ENCODE measurements around the gene OR2A25.
"Not testable (repeated sequence)": the region's sequence is repeated elsewhere in the genome, so short reads cannot be mapped to it uniquely, and the experiment has no call there.

The OR2A25 gene

DNA sequence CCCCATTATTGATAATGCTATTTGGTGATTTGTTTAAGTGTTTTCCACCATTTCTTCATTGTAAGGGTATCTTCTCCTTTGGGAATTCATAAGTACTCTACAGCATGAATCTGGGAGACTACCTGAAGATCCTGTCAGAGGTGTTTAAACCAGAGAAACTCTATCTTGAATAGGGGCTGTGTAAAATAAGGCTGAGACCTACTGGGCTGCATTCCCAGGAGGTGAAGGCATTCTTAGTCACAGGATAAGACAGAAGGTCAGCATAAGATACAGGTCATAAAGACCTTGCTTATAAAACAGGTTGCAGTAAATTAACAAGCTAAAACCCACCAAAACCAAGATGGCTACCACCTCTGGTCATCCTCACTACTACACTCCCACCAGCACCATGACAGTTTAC, 34.2 kb upstream of the OR2A25 start:
- Histone ChIP-seq H3K4me1 (ENCODE audit: control insufficient read depth, insufficient read depth, low read length) (no peaks in the 10 kb centered on the region), H3K27me3 (replicated peaks; ENCODE audit: control insufficient read depth, insufficient read depth, low read length) (no peaks in the 10 kb centered on the region), H3K36me3 (ENCODE audit: control insufficient read depth, insufficient read depth, low read length, severe bottlenecking) (no peaks in the 10 kb centered on the region), H3K9me3 (ENCODE audit: control insufficient read depth, low read length) (no peaks in the 10 kb centered on the region), H3K9ac (ENCODE audit: low read length) (no peak overlapping the region), H3K4me3 (ENCODE audit: low read length) (no peak overlapping the region)
- DNase-seq (ENCODE audit: low read depth): no peak

GRCh38 chr7:144036302-144036885, 33.2 kb upstream of the OR2A25 start:
- Histone ChIP-seq H3K4me3 (ENCODE audit: low read length) (no peak overlapping the region), H3K9ac (ENCODE audit: low read length) (no peak overlapping the region), H3K36me3 (ENCODE audit: control insufficient read depth, insufficient read depth, low read length, severe bottlenecking) (no peaks in the 10 kb centered on the region), H3K4me1 (ENCODE audit: control insufficient read depth, insufficient read depth, low read length) (no peaks in the 10 kb centered on the region), H3K27me3 (replicated peaks; ENCODE audit: control insufficient read depth, insufficient read depth, low read length) (no peaks in the 10 kb centered on the region), H3K9me3 (ENCODE audit: control insufficient read depth, low read length) (no peaks in the 10 kb centered on the region)
- DNase-seq (ENCODE audit: low read depth): no peak

GRCh38 chr7:144037414-144038035, 32.1 kb upstream of the OR2A25 start:
- no peaks in the 10 kb centered on the region for H3K36me3 ChIP-seq (ENCODE audit: control insufficient read depth, insufficient read depth, low read length, severe bottlenecking)
- H3K4me1 ChIP-seq (ENCODE audit: control insufficient read depth, insufficient read depth, low read length): no peaks in the 10 kb centered on the region
- no peak for DNase-seq (ENCODE audit: low read depth)
- no peaks in the 10 kb centered on the region for H3K9me3 ChIP-seq (ENCODE audit: control insufficient read depth, low read length)
- H3K4me3 ChIP-seq (ENCODE audit: low read length): no peak overlapping the region
- H3K27me3 ChIP-seq (replicated peaks; ENCODE audit: control insufficient read depth, insufficient read depth, low read length): no peaks in the 10 kb centered on the region
- H3K9ac ChIP-seq (ENCODE audit: low read length): no peak overlapping the region

- H3K4me1 ChIP-seq (ENCODE audit: control insufficient read depth, insufficient read depth, low read length): no peaks in the 10 kb centered on the region
- no peaks in the 10 kb centered on the region for H3K27me3 ChIP-seq (replicated peaks; ENCODE audit: control insufficient read depth, insufficient read depth, low read length)
- no peak overlapping the region for H3K4me3 ChIP-seq (ENCODE audit: low read length)
- H3K36me3 ChIP-seq (ENCODE audit: control insufficient read depth, insufficient read depth, low read length, severe bottlenecking): no peaks in the 10 kb centered on the region
- H3K9ac ChIP-seq (ENCODE audit: low read length): no peak overlapping the region
- no peaks in the 10 kb centered on the region for H3K9me3 ChIP-seq (ENCODE audit: control insufficient read depth, low read length)
- peak; percentile 19 for DNase-seq (ENCODE audit: low read depth)
Observed at GRCh38 chr7:144038887-144039286, 30.7 kb upstream of the OR2A25 start.

DNA sequence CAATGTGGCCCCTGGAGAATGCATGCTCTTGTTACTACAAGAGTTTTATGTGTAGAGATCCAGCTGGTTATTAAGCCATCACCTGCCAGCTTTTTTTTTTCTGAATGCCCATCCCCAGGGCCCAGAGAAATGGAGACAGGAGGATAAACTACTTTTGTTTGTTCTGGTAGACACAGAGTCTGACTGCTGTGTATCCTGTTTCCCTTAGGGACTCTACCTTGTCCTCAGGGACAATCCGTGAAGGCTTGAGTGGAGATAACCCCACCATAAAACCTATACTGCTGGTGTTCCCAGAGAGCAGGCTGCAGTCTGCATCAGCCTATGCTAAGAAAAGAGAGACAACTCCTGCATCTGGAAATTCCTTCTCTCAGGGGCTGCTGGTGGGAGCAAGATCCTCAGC, 21.0 kb upstream of the OR2A25 start, which contains the start of gene OR2A5:
TSS of gene OR2A5 (plus strand) at position 301 of the 400 bp plus-strand sequence. CDS start 1,454 bp downstream, outside the sequence.
- DNase-seq (ENCODE audit: low read depth): no peak
- Histone ChIP-seq H3K27me3 (replicated peaks; ENCODE audit: control insufficient read depth, insufficient read depth, low read length) (no peaks in the 10 kb centered on the region), H3K4me3 (ENCODE audit: low read length) (no peak within 1 kb of the TSS), H3K9ac (ENCODE audit: low read length) (no peak within 1 kb of the TSS), H3K4me1 (ENCODE audit: control insufficient read depth, insufficient read depth, low read length) (no peaks in the 10 kb centered on the region), H3K36me3 (ENCODE audit: control insufficient read depth, insufficient read depth, low read length, severe bottlenecking) (no peaks in the 10 kb centered on the region), H3K9me3 (ENCODE audit: control insufficient read depth, low read length) (peaks cover 3% of the 10 kb centered on the region)

GRCh38 chr7:144049491-144049890, 20.1 kb upstream of the OR2A25 start:
- Histone ChIP-seq H3K4me3 (ENCODE audit: low read length) (no peak overlapping the region), H3K4me1 (ENCODE audit: control insufficient read depth, insufficient read depth, low read length) (no peaks in the 10 kb centered on the region), H3K27me3 (replicated peaks; ENCODE audit: control insufficient read depth, insufficient read depth, low read length) (no peaks in the 10 kb centered on the region), H3K9me3 (ENCODE audit: control insufficient read depth, low read length) (peaks cover 11% of the 10 kb centered on the region), H3K36me3 (ENCODE audit: control insufficient read depth, insufficient read depth, low read length, severe bottlenecking) (no peaks in the 10 kb centered on the region), H3K9ac (ENCODE audit: low read length) (no peak overlapping the region)
- no peak for DNase-seq (ENCODE audit: low read depth)

GRCh38 chr7:144050093-144050492, 19.5 kb upstream of the OR2A25 start:
- no peaks in the 10 kb centered on the region for H3K27me3 ChIP-seq (replicated peaks; ENCODE audit: control insufficient read depth, insufficient read depth, low read length)
- no peak overlapping the region for H3K9ac ChIP-seq (ENCODE audit: low read length)
- peaks cover 15% of the 10 kb centered on the region for H3K9me3 ChIP-seq (ENCODE audit: control insufficient read depth, low read length)
- H3K36me3 ChIP-seq (ENCODE audit: control insufficient read depth, insufficient read depth, low read length, severe bottlenecking): no peaks in the 10 kb centered on the region
- no peaks in the 10 kb centered on the region for H3K4me1 ChIP-seq (ENCODE audit: control insufficient read depth, insufficient read depth, low read length)
- DNase-seq (ENCODE audit: low read depth): no peak
- H3K4me3 ChIP-seq (ENCODE audit: low read length): no peak overlapping the region

DNA sequence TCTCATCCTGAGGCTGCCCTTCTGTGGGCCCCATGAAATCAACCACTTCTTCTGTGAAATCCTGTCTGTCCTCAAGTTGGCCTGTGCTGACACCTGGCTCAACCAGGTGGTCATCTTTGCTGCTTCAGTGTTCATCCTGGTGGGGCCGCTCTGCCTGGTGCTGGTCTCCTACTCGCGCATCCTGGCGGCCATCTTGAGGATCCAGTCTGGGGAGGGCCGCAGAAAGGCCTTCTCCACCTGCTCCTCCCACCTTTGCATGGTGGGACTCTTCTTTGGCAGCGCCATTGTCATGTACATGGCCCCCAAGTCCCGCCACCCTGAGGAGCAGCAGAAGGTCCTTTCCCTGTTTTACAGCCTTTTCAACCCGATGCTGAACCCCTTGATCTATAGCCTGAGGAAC, 18.7 kb upstream of the OR2A25 start:
- H3K36me3 ChIP-seq (ENCODE audit: control insufficient read depth, insufficient read depth, low read length, severe bottlenecking); H3K9ac ChIP-seq (ENCODE audit: low read length); H3K27me3 ChIP-seq (replicated peaks; ENCODE audit: control insufficient read depth, insufficient read depth, low read length); H3K4me3 ChIP-seq (ENCODE audit: low read length); H3K4me1 ChIP-seq (ENCODE audit: control insufficient read depth, insufficient read depth, low read length); DNase-seq (ENCODE audit: low read depth): not testable (repeated sequence)
- peaks cover 15% of the 10 kb centered on the region for H3K9me3 ChIP-seq (ENCODE audit: control insufficient read depth, low read length)

GRCh38 chr7:144057954-144058353, 11.7 kb upstream of the OR2A25 start:
- Histone ChIP-seq H3K9me3 (ENCODE audit: control insufficient read depth, low read length) (peaks cover 15% of the 10 kb centered on the region), H3K27me3 (replicated peaks; ENCODE audit: control insufficient read depth, insufficient read depth, low read length) (no peaks in the 10 kb centered on the region), H3K36me3 (ENCODE audit: control insufficient read depth, insufficient read depth, low read length, severe bottlenecking) (no peaks in the 10 kb centered on the region), H3K4me3 (ENCODE audit: low read length) (no peak overlapping the region), H3K4me1 (ENCODE audit: control insufficient read depth, insufficient read depth, low read length) (no peaks in the 10 kb centered on the region), H3K9ac (ENCODE audit: low read length) (no peak overlapping the region)
- DNase-seq (ENCODE audit: low read depth): peak; percentile 40

DNA sequence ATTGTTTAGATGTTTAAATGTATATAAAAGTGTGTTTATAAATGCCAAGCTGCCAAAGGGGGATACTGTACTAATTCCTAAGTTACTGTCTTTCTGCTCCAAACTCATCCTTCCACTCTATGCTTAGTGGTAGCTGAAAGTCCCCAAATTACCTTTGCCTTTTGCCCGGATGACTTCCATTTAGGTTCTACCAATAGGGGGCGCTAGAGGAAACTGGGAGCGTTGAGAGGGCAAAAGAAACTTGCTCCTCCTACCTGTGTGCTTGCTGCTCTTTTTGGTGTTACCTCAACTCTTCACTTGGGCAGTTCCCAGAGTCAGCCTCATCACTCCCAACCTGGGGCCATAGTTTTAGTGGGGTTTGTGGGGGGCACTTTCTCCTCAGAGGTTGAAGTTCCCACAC, 5.9 kb upstream of the OR2A25 start:
- Histone ChIP-seq H3K36me3 (ENCODE audit: control insufficient read depth, insufficient read depth, low read length, severe bottlenecking) (no peaks in the 10 kb centered on the region), H3K4me3 (ENCODE audit: low read length) (no peak overlapping the region), H3K27me3 (replicated peaks; ENCODE audit: control insufficient read depth, insufficient read depth, low read length) (no peaks in the 10 kb centered on the region), H3K4me1 (ENCODE audit: control insufficient read depth, insufficient read depth, low read length) (no peaks in the 10 kb centered on the region), H3K9ac (ENCODE audit: low read length) (no peak overlapping the region), H3K9me3 (ENCODE audit: control insufficient read depth, low read length) (no peaks in the 10 kb centered on the region)
- no peak for DNase-seq (ENCODE audit: low read depth)

DNA sequence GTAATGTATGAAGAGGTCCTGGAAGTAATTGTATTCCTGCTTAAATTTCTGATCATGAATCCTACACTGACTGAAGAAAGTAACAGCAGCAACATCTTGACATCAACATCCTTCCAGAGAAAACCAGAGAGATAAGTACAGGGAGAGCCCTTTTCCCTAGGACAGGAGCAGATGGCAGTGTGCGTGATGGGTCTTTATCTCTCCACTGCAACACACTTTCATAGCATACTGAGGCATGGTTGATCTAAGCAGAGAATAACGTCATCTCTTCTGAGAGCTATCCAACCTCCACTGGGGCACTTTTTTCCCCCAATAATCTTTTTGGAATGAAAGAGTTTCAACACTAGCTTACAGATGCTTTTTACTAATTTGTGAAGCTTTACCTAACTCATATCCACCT, 342 bp downstream of the OR2A25 start:
- no peak for DNase-seq (ENCODE audit: low read depth)
- no peak overlapping the region for H3K4me3 ChIP-seq (ENCODE audit: low read length)

GRCh38 chr7:144074374-144074773, 4.8 kb downstream of the OR2A25 start:
- Histone ChIP-seq H3K36me3 (ENCODE audit: control insufficient read depth, insufficient read depth, low read length, severe bottlenecking) (no peaks in the 10 kb centered on the region), H3K4me1 (ENCODE audit: control insufficient read depth, insufficient read depth, low read length) (no peaks in the 10 kb centered on the region), H3K4me3 (ENCODE audit: low read length) (no peak overlapping the region), H3K9ac (ENCODE audit: low read length) (no peak overlapping the region), H3K9me3 (ENCODE audit: control insufficient read depth, low read length) (no peaks in the 10 kb centered on the region), H3K27me3 (replicated peaks; ENCODE audit: control insufficient read depth, insufficient read depth, low read length) (no peaks in the 10 kb centered on the region)
- no peak for DNase-seq (ENCODE audit: low read depth)

More for the DNA sequence above, 342 bp downstream of the OR2A25 start:
- Histone ChIP-seq H3K9ac (ENCODE audit: low read length) (no peak overlapping the region), H3K9me3 (ENCODE audit: control insufficient read depth, low read length) (no peaks in the 10 kb centered on the region), H3K36me3 (ENCODE audit: control insufficient read depth, insufficient read depth, low read length, severe bottlenecking) (no peaks in the 10 kb centered on the region), H3K27me3 (replicated peaks; ENCODE audit: control insufficient read depth, insufficient read depth, low read length) (no peaks in the 10 kb centered on the region), H3K4me1 (ENCODE audit: control insufficient read depth, insufficient read depth, low read length) (no peaks in the 10 kb centered on the region)

Measured in adipocyte (in vitro differentiated cells).